GOT3 (cell line): Measurements from ENCODE around the gene QRICH1.
"Not testable (repeated sequence)": the region's sequence is repeated elsewhere in the genome, so short reads cannot be mapped to it uniquely, and the experiment has no call there.

Experiments
- DNase-seq: peaks from one replicate; lab custom pipeline; 2025; ENCODE audit warnings: mixed read lengths; lab: John Stamatoyannopoulos, UW

Gene QRICH1

GRCh38 chr3:49017229-49017970 lies 76.5 kb downstream of the QRICH1 start:
- no peak for DNase-seq

- DNase-seq = no peak
Measured at GRCh38 chr3:49016414-49017228, 77.2 kb downstream of the QRICH1 start.

GRCh38 chr3:49015765-49016164 lies 78.1 kb downstream of the QRICH1 start:
- no peak for DNase-seq

GRCh38 chr3:49015072-49015471 lies 78.8 kb downstream of the QRICH1 start:
- no peak for DNase-seq

- no peak for DNase-seq
Measured at GRCh38 chr3:49013738-49014660, 79.9 kb downstream of the QRICH1 start.

GRCh38 chr3:49013113-49013737 lies 80.6 kb downstream of the QRICH1 start:
- no peak for DNase-seq

- DNase-seq = no peak
Measured at GRCh38 chr3:49012441-49013017, 81.3 kb downstream of the QRICH1 start.

GRCh38 chr3:49009396-49009795 lies 84.5 kb downstream of the QRICH1 start:
- no peak for DNase-seq

- not testable (repeated sequence) for DNase-seq
Measured at GRCh38 chr3:49008627-49009026, 85.2 kb downstream of the QRICH1 start.

GRCh38 chr3:49007771-49008528 lies 85.9 kb downstream of the QRICH1 start:
- DNase-seq = peak; percentile 67

GRCh38 chr3:49007068-49007770 lies 86.7 kb downstream of the QRICH1 start, which contains the start of gene WDR6:
TSS of gene WDR6 (plus strand) at chr3:49007391. CDS start at chr3:49007432, 41 bp downstream.
- peak; percentile 87 for DNase-seq

- DNase-seq = no peak
Measured at GRCh38 chr3:49006408-49007067, 87.3 kb downstream of the QRICH1 start.

- DNase-seq = no peak
Measured at GRCh38 chr3:49005998-49006397, 87.9 kb downstream of the QRICH1 start.

- no peak for DNase-seq
Measured at GRCh38 chr3:49005303-49005680, 88.6 kb downstream of the QRICH1 start.

- DNase-seq = no peak
Measured at GRCh38 chr3:49004352-49005302, 89.2 kb downstream of the QRICH1 start.

GRCh38 chr3:49001155-49001554 lies 92.7 kb downstream of the QRICH1 start:
- DNase-seq = no peak

GRCh38 chr3:48999085-48999858 lies 94.6 kb downstream of the QRICH1 start:
- no peak for DNase-seq
